Motor neuron (in vitro differentiated cells): Measurements from ENCODE around the gene ANKFN1. TPM values are rescaled to one million over a fixed set of nuclear protein-coding genes. Genes with fewer than 3 reads are reported as not detected.
A peak's percentile ranks its signal among the peaks of the same experiment; 100 is the strongest.

ENCODE experiments used
- ATAC-seq, 8 experiments: fragments of 200-7000 bp; cut with Tn5 transposase; replicated peaks in 6 of 8; 2 replicates each; pipeline ENCODE4 v1.8.0; 2021; ENCODE audit warnings: mild to moderate bottlenecking in 8 of 8, moderate library complexity in 8 of 8
- H3K27ac ChIP-seq, 2 donors: fragments of 250-450 bp; sonication (Bioruptor Pico); 2 replicates each; pipeline ENCODE4 v1.9.0; 2021; ENCODE audit warnings: antibody characterized with exemption in 2 of 2, mild to moderate bottlenecking in 2 of 2, moderate library complexity in 1 of 2
- H3K4me1 ChIP-seq, 2 donors: fragments of 250-450 bp; sonication (Bioruptor Pico); replicated peaks in 1 of 2; 2 replicates each; pipeline ENCODE4 v1.6.1; 2021; ENCODE audit warnings: antibody characterized with exemption in 2 of 2, mild to moderate bottlenecking in 2 of 2, moderate library complexity in 1 of 2
- H3K4me3 ChIP-seq, 5 donors: fragments of 250-450 bp; sonication (Bioruptor Pico); 2 replicates each; pipeline ENCODE4 v1.9.0; 2021; ENCODE audit warnings: antibody characterized with exemption in 5 of 5, mild to moderate bottlenecking in 5 of 5, moderate library complexity in 4 of 5
- WGBS, 10 experiments: fragments of 450-650 bp; shearing (Covaris generic); methylation state at CpG; one replicate each; pipeline ENCODE4 v1.0.0; 2022; 5-methylcytosine and 5-hydroxymethylcytosine counted together
- in situ Hi-C, 9 experiments: fragments of 400-800 bp; cut with MboI; loops; one replicate each; pipeline ENCODE4 v1.15.0; 2021; ENCODE audit warnings: low sequenced_read_pairs in 9 of 9, low pct_unique_long_range_greater_than_20kb in 2 of 9; ENCODE audit not compliant: unreplicated experiment in 9 of 9
- total RNA-seq, 8 experiments: library from RNA; unstranded; fragments of 300-600 nt; gene quantifications; 2 replicates each; pipeline versions ENCODE4 v1.2.3 to v1.2.4, GENCODE V29; 2022

ANKFN1 gene
- total RNA-seq, 8 experiments from 2014 or later = 0.35 to 19.2 (median 1.1) TPM; not detected in 1

DNA sequence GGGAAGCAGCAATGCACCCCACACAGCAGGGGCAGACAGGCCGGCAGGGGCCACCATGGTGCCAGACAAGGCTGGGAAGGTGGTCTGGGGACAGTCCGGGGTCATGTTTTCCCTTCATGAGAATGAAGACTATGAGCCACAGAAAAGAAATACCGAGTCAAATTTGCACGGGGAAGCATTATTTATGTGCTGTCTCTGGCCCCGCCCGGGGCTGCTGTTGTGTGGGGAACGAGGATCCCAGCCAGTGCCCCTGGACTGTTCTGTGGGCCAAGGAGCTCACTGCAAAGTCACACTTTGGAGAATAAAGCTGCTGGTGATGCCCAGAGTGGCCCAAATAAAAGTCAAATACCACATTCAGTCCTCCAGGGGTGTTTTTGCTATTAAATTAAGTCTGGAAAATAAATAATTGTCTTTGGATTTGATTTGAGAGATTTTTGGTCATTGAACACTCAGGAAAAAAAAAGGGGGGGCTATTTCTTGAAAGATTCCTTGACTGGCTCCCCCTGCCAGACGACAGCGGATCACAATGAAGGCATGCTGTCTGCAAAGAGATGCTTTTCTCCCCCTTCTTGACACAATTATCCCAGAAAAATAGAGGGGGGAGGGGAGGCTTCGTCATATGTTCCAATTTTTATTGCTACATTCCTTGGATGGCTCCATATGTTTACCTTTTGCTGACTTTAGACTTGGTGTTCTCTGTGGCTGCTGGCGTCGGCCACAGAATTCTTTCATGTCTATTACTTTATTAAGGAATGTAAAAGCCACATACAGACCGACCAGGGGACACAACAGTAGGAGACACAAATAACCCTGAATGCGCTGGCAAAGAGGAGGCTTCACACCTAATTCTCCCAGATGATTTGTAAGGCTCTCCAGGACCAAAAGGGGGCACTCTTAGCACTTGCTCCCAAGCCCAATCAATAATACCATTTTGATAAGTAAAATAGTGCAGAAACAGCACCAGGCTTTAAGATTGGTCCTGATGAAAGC, 27.1 kb upstream of the ANKFN1 start:
- Histone ChIP-seq H3K27ac (no peak overlapping the region), H3K4me1 (peaks cover 11 to 13% of the 10 kb centered on the region in 2 donors), H3K4me3 (no peak overlapping the region)
- WGBS, 10 experiments = 0 to 80% (median 57%) methylated on average over 1 to 11 of the region's 14 CpGs
- in situ Hi-C loops = loop anchor here in 2 of 9 experiments (10.0 to 25.0 kb wide), 3 partner anchors 186 to 359 kb away; no protein-coding TSS in a partner anchor
- ATAC-seq = peak in 4 of 8 experiments; percentile 13 to 55 (median 26)

DNA sequence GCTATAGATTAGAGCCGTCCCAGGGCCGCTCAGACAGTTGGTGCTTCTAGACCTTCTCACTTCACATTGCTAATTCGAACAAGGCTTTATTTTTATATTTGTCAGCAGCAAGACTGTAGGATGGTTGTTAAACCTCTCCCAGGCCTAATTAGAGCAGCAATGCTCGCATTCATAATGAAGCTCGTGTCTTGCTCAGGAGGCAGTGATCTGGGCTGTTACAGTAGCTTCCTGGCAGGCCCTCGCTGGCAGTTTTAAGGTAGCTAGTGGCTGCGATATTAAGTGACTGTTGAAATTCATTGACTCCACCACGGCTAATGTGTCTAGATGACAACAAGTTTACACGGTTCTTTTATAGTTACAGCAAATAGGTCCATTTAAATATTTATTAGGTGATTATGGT, 23.2 kb upstream of the ANKFN1 start:
- ATAC-seq = peak in 6 of 8 experiments; percentile 36 to 75 (median 62)

GRCh38 chr17:56130631-56131030, 22.6 kb upstream of the ANKFN1 start:
- in situ Hi-C loops = loop anchor here in 1 of 9 experiments (25.0 kb wide), 1 partner anchor 182 kb away; no protein-coding TSS in a partner anchor
- Histone ChIP-seq H3K4me3 (no peak overlapping the region), H3K4me1 (peaks cover 11 to 13% of the 10 kb centered on the region in 2 donors), H3K27ac (no peak overlapping the region)
- WGBS, 10 experiments = 40 to 100% (median 83%) methylated on average over 1 of the region's 1 CpG; no CpG with 5 or more reads in 2 of the 10 experiments
- peak in 2 of 8 experiments; percentile 15 to 71 for ATAC-seq

More for the DNA sequence above, 23.2 kb upstream of the ANKFN1 start:
- Histone ChIP-seq H3K27ac (no peak overlapping the region), H3K4me3 (no peak overlapping the region), H3K4me1 (peaks cover 11 to 13% of the 10 kb centered on the region in 2 donors)
- in situ Hi-C loops = loop anchor here in 1 of 9 experiments (25.0 kb wide), 1 partner anchor 182 kb away; no protein-coding TSS in a partner anchor
- WGBS, 10 experiments = 40 to 90% (median 73%) methylated on average over 1 to 9 of the region's 9 CpGs

DNA sequence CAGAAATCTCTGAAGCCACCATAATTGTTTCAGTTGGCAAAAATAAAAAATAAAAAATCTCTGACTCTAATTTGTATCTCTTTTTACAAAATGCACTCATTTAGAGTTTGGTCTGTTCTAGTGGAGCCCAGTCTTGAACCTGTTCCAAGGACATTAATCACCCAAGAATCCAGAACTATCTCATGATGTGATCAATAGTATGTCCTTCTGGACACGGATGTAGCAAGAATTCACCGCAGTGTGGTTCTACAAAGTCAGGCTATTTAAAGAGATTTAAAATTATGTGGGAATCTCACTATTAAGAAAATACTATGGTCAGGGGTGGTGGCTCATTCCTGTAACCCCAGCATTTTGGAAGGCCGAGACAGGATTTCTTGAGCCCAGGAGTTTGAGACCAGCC, 21.8 kb upstream of the ANKFN1 start:
- Histone ChIP-seq H3K4me3 (no peak overlapping the region), H3K27ac (no peak overlapping the region), H3K4me1 (peaks cover 13 to 14% of the 10 kb centered on the region in 2 donors)
- ATAC-seq = no peak
- in situ Hi-C loops = loop anchor here in 1 of 9 experiments (25.0 kb wide), 1 partner anchor 181 kb away; no protein-coding TSS in a partner anchor
- WGBS, 10 experiments = 58 to 100% (median 92%) methylated on average over 1 to 3 of the region's 3 CpGs; no CpG with 5 or more reads in 1 of the 10 experiments

DNA sequence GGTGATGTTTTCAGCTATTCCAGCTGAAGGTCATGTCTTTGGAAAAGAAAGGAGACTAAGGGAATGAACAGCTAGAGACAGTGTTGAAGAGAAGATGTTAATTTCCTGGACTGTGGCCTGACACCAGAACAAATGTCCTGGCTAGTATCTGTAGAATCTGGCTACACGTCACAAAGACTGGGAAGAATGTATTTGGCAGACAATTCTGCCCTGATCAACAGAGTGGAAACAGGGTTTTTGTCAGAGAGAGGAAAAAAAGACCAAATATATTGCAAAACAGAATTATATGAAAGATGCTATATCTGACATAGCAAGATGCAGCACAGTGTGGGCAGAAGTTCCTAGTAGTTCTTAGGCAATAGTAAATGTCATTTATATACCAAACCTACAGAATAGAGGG, 17.0 kb upstream of the ANKFN1 start:
- no peak for ATAC-seq
- Histone ChIP-seq H3K4me1 (peaks cover 0 to 7% of the 10 kb centered on the region in 2 donors), H3K27ac (no peak overlapping the region), H3K4me3 (no peak overlapping the region)
- 0 to 83% (median 64%) methylated on average over 1 of the region's 1 CpG; no CpG with 5 or more reads in 4 of the 10 experiments for WGBS, 10 experiments
- in situ Hi-C loops = loop anchor here in 1 of 9 experiments (25.0 kb wide), 1 partner anchor 176 kb away; no protein-coding TSS in a partner anchor

- no peak overlapping the region for H3K4me3 ChIP-seq
- 3 to 100% (median 83%) methylated on average over 1 to 5 of the region's 7 CpGs; no CpG with 5 or more reads in 1 of the 10 experiments for WGBS, 10 experiments
- peaks cover 0 to 12% of the 10 kb centered on the region in 2 donors for H3K4me1 ChIP-seq
- H3K27ac ChIP-seq = no peak overlapping the region
- in situ Hi-C loops = loop anchor here in 1 of 9 experiments (25.0 kb wide), 1 partner anchor 171 kb away; no protein-coding TSS in a partner anchor
- ATAC-seq = no peak
These were observed 12.0 kb upstream of the ANKFN1 start for GRCh38 chr17:56141046-56141839.

DNA sequence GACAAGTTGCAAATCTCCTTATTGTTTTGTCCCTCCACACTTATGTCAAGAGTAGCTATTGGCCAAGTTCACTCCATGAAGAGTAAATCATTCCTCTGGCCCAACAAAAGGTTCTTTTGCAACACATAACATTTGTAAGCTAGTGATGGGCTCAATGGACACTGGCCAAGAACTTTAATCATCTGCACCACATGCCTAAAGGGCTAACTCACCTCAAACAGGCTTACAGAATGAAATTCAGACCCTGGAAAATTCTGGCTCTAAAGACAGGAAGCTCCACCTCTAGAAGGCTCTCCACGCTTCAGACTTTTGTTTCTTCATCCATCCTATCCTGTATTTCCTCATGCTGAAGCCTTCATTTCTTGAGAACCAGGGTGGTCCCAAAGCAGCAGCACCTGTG, 10.9 kb upstream of the ANKFN1 start:
- 25 to 100% (median 80%) methylated on average over 1 of the region's 1 CpG; no CpG with 5 or more reads in 7 of the 10 experiments for WGBS, 10 experiments
- Histone ChIP-seq H3K4me3 (no peak overlapping the region), H3K27ac (no peak overlapping the region), H3K4me1 (peaks cover 0 to 12% of the 10 kb centered on the region in 2 donors)
- no peak for ATAC-seq
- in situ Hi-C loops = loop anchor here in 1 of 9 experiments (25.0 kb wide), 1 partner anchor 170 kb away; no protein-coding TSS in a partner anchor

DNA sequence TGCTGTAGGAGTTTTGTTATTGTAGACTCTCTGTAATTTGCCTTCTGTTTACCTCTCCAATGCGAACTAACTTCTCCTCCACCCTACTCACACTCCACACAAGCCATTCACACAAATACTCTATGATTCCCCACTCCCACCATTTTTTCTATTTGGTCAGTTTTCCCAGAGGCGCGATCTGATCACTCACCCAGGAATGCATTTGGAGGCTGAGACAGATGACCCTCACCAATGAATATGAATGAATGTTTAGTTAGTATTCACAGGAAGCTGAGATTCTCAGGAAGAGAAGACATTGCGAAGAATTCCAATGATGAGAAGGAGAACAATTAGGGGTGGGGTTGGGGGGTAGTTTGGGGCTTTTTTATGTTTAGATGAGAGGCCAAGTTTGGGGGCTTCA, 10.5 kb upstream of the ANKFN1 start:
- in situ Hi-C loops = loop anchor here in 1 of 9 experiments (25.0 kb wide), 1 partner anchor 170 kb away; no protein-coding TSS in a partner anchor
- H3K4me1 ChIP-seq = peaks cover 0 to 12% of the 10 kb centered on the region in 2 donors
- H3K4me3 ChIP-seq = no peak overlapping the region
- WGBS, 10 experiments = 50 to 95% (median 75%) methylated on average over 1 to 3 of the region's 4 CpGs; no CpG with 5 or more reads in 4 of the 10 experiments
- ATAC-seq = no peak
- H3K27ac ChIP-seq = no peak overlapping the region

GRCh38 chr17:56144223-56144622, 9.1 kb upstream of the ANKFN1 start:
- peak in 1 of 8 experiments; percentile 74 for ATAC-seq
- in situ Hi-C loops = loop anchor here in 1 of 9 experiments (25.0 kb wide), 1 partner anchor 168 kb away; no protein-coding TSS in a partner anchor
- H3K4me3 ChIP-seq = no peak overlapping the region
- peaks cover 0 to 12% of the 10 kb centered on the region in 2 donors for H3K4me1 ChIP-seq
- 75 to 100% (median 93%) methylated on average over 1 to 3 of the region's 3 CpGs; no CpG with 5 or more reads in 5 of the 10 experiments for WGBS, 10 experiments
- no peak overlapping the region for H3K27ac ChIP-seq

- ATAC-seq = peak in 3 of 8 experiments; percentile 62 to 81 (median 76)
- in situ Hi-C loops = loop anchor here in 1 of 9 experiments (25.0 kb wide), 1 partner anchor 166 kb away; no protein-coding TSS in a partner anchor
- no peak overlapping the region for H3K4me3 ChIP-seq
- H3K4me1 ChIP-seq = peaks cover 0 to 8% of the 10 kb centered on the region in 2 donors
- 0 to 80% (median 40%) methylated on average over 1 of the region's 1 CpG; no CpG with 5 or more reads in 3 of the 10 experiments for WGBS, 10 experiments
- H3K27ac ChIP-seq = no peak overlapping the region
These were observed 6.7 kb upstream of the ANKFN1 start for GRCh38 chr17:56146534-56146933.

- H3K4me1 ChIP-seq = peaks cover 2 to 12% of the 10 kb centered on the region in 2 donors
- no peak for ATAC-seq
- H3K27ac ChIP-seq = no peak overlapping the region
- in situ Hi-C loops = loop anchor here in 1 of 9 experiments (25.0 kb wide), 1 partner anchor 164 kb away; no protein-coding TSS in a partner anchor
- no peak overlapping the region for H3K4me3 ChIP-seq
- 69 to 100% (median 70%) methylated on average over 1 to 2 of the region's 2 CpGs; no CpG with 5 or more reads in 5 of the 10 experiments for WGBS, 10 experiments
These were observed 4.9 kb upstream of the ANKFN1 start for GRCh38 chr17:56148333-56148732.
